Posterior vena cava (tissue), 2 donors: ENCODE results near the gene PLOD3. TPM values are rescaled to one million over a fixed set of nuclear protein-coding genes. Genes with fewer than 3 reads are reported as not detected.

Experiments
- DNase-seq: peaks from one replicate; pipeline ENCODE4 v3.0.0-alpha.2; 2020; ENCODE audit warnings: low spot score
- intact Hi-C, 2 donors: fragments of 100-400 bp; cut with DNase I; formaldehyde crosslinking; loops; one replicate each; pipeline versions ENCODE4 v1.14.1 to v1.14.2; 2022 to 2023
- total RNA-seq, 2 donors: library from RNA; stranded (reverse); fragmentation: NEBNext Ultra II Directional; extraction: Animal tissue kit (Norgen Biotek cat#: 25700); gene quantifications; one replicate each; pipeline ENCODE4 v1.2.1, GENCODE V29; 2021
- donor health status: DM: yes; HTN: yes; CAD: no.
- donor health status: DM: yes; HTN: yes; CAD: no.

Gene PLOD3
- total RNA-seq, 2 donors from 2014 or later = 59.6 to 64.3 TPM

- intact Hi-C loops = no loop called here
Observed at GRCh38 chr7:101240226-101241014, 23.0 kb upstream of the PLOD3 start.

GRCh38 chr7:101239951-101240220, 22.5 kb upstream of the PLOD3 start:
- intact Hi-C loops = no loop called here
- DNase-seq = no peak

More at GRCh38 chr7:101240226-101241014, 23.0 kb upstream of the PLOD3 start:
- no peak for DNase-seq

- intact Hi-C loops = no loop called here
- no peak for DNase-seq
Observed at GRCh38 chr7:101239191-101239950, 22.0 kb upstream of the PLOD3 start.

GRCh38 chr7:101238226-101239182, 21.1 kb upstream of the PLOD3 start:
- no peak for DNase-seq
- intact Hi-C loops = no loop called here

GRCh38 chr7:101237206-101238067, 20.1 kb upstream of the PLOD3 start, which contains the start of gene CLDN15:
Gene CLDN15 (minus strand): TSS chr7:101237802. CDS start chr7:101237581, 221 bp downstream.
- DNase-seq = peak; percentile 94
- intact Hi-C loops = no loop called here

- intact Hi-C loops = no loop called here
Observed at GRCh38 chr7:101236292-101236835, 19.0 kb upstream of the PLOD3 start.

GRCh38 chr7:101235522-101235921, 18.1 kb upstream of the PLOD3 start:
- DNase-seq = no peak
- intact Hi-C loops = no loop called here

More at GRCh38 chr7:101236292-101236835, 19.0 kb upstream of the PLOD3 start:
- DNase-seq = no peak

- DNase-seq = no peak
- intact Hi-C loops = no loop called here
Observed at GRCh38 chr7:101235050-101235449, 17.7 kb upstream of the PLOD3 start.

- DNase-seq = no peak
- intact Hi-C loops = no loop called here
Observed at GRCh38 chr7:101234636-101235035, 17.3 kb upstream of the PLOD3 start.

GRCh38 chr7:101233907-101234547, 16.6 kb upstream of the PLOD3 start:
- intact Hi-C loops = no loop called here
- DNase-seq = no peak

- DNase-seq = no peak
- intact Hi-C loops = no loop called here
Observed at GRCh38 chr7:101232141-101232850, 14.9 kb upstream of the PLOD3 start.

GRCh38 chr7:101231644-101232043, 14.3 kb upstream of the PLOD3 start:
- intact Hi-C loops = no loop called here

GRCh38 chr7:101226721-101227120, 9.3 kb upstream of the PLOD3 start:
- DNase-seq = no peak
- intact Hi-C loops = no loop called here

More at GRCh38 chr7:101231644-101232043, 14.3 kb upstream of the PLOD3 start:
- DNase-seq = no peak

GRCh38 chr7:101225650-101226049, 8.3 kb upstream of the PLOD3 start:
- intact Hi-C loops = no loop called here

GRCh38 chr7:101223528-101223927, 6.1 kb upstream of the PLOD3 start:
- intact Hi-C loops = no loop called here
- DNase-seq = no peak

More at GRCh38 chr7:101225650-101226049, 8.3 kb upstream of the PLOD3 start:
- DNase-seq = no peak

GRCh38 chr7:101222275-101222830, 5.0 kb upstream of the PLOD3 start:
- no peak for DNase-seq
- intact Hi-C loops = no loop called here

- intact Hi-C loops = loop anchor here in 1 of 2 donors (2.0 kb wide), 1 partner anchor 31 kb away; no protein-coding TSS in a partner anchor
Observed at GRCh38 chr7:101220295-101220694, 2.9 kb upstream of the PLOD3 start.

More at GRCh38 chr7:101220295-101220694, 2.9 kb upstream of the PLOD3 start:
- no peak for DNase-seq
